ENCODE results near the gene MEIS2. TPM values are rescaled to one million over a fixed set of nuclear protein-coding genes. Genes with fewer than 3 reads are reported as not detected.

Gene MEIS2
- total RNA-seq, 2 experiments from 2014 or later: not detected

- H3K27me3 Mint-ChIP-seq (ENCODE audit: low read depth): peaks cover under 1% of the 10 kb centered on the region
- no peak for DNase-seq
- no peak overlapping the region for H3K27ac Mint-ChIP-seq
- H3K9me3 Mint-ChIP-seq: no peaks in the 10 kb centered on the region
- no peak overlapping the region for H3K4me3 Mint-ChIP-seq
- intact Hi-C loops (cut with micrococcal nuclease): no loop called here
- no peaks in the 10 kb centered on the region for H3K36me3 Mint-ChIP-seq (ENCODE audit: low read depth)
- CTCF ChIA-PET: no interaction called here
- H3K4me1 Mint-ChIP-seq (ENCODE audit: low read depth): no peaks in the 10 kb centered on the region
Measured at GRCh38 chr15:37038716-37039106, 61.6 kb downstream of the MEIS2 start.

- Mint-ChIP-seq H3K4me1 (ENCODE audit: low read depth) (no peaks in the 10 kb centered on the region), H3K36me3 (ENCODE audit: low read depth) (no peaks in the 10 kb centered on the region), H3K9me3 (no peaks in the 10 kb centered on the region), H3K27me3 (ENCODE audit: low read depth) (no peaks in the 10 kb centered on the region), H3K27ac (no peak overlapping the region), H3K4me3 (no peak overlapping the region)
- CTCF ChIA-PET: no interaction called here
- intact Hi-C loops (cut with micrococcal nuclease): no loop called here
- DNase-seq: no peak
Measured at GRCh38 chr15:37037850-37038715, 62.3 kb downstream of the MEIS2 start.

GRCh38 chr15:37037071-37037655 is 63.2 kb downstream of the MEIS2 start:
- H3K27me3 Mint-ChIP-seq (ENCODE audit: low read depth): no peaks in the 10 kb centered on the region
- no peak overlapping the region for H3K27ac Mint-ChIP-seq
- CTCF ChIA-PET: no interaction called here
- H3K36me3 Mint-ChIP-seq (ENCODE audit: low read depth): no peaks in the 10 kb centered on the region
- DNase-seq: no peak
- no peaks in the 10 kb centered on the region for H3K9me3 Mint-ChIP-seq
- H3K4me3 Mint-ChIP-seq: no peak overlapping the region
- H3K4me1 Mint-ChIP-seq (ENCODE audit: low read depth): no peaks in the 10 kb centered on the region
- intact Hi-C loops (cut with micrococcal nuclease): no loop called here

GRCh38 chr15:37034835-37035748 is 65.3 kb downstream of the MEIS2 start:
- no peak for DNase-seq
- CTCF ChIA-PET: interaction anchor here (0.5 to 0.6 kb wide), 2 partner anchors 32 to 149 kb away, joined by 4 to 6 read pairs; no protein-coding TSS in a partner anchor
- Mint-ChIP-seq H3K27ac (no peak overlapping the region), H3K27me3 (ENCODE audit: low read depth) (no peaks in the 10 kb centered on the region), H3K36me3 (ENCODE audit: low read depth) (no peaks in the 10 kb centered on the region), H3K9me3 (no peaks in the 10 kb centered on the region), H3K4me1 (ENCODE audit: low read depth) (no peaks in the 10 kb centered on the region), H3K4me3 (no peak overlapping the region)
- intact Hi-C loops (cut with micrococcal nuclease): no loop called here

- DNase-seq: no peak
- Mint-ChIP-seq H3K4me3 (no peak overlapping the region), H3K36me3 (ENCODE audit: low read depth) (no peaks in the 10 kb centered on the region), H3K4me1 (ENCODE audit: low read depth) (no peaks in the 10 kb centered on the region), H3K27ac (no peak overlapping the region), H3K9me3 (no peaks in the 10 kb centered on the region), H3K27me3 (ENCODE audit: low read depth) (peaks cover 2% of the 10 kb centered on the region)
- intact Hi-C loops (cut with micrococcal nuclease): no loop called here
- CTCF ChIA-PET: no interaction called here
Measured at GRCh38 chr15:37034392-37034791, 66.0 kb downstream of the MEIS2 start.

GRCh38 chr15:37032091-37032775 is 68.1 kb downstream of the MEIS2 start:
- no peak overlapping the region for H3K27ac Mint-ChIP-seq
- no peaks in the 10 kb centered on the region for H3K4me1 Mint-ChIP-seq (ENCODE audit: low read depth)
- no peak for DNase-seq
- CTCF ChIA-PET: no interaction called here
- H3K36me3 Mint-ChIP-seq (ENCODE audit: low read depth): no peaks in the 10 kb centered on the region
- no peak overlapping the region for H3K4me3 Mint-ChIP-seq
- H3K9me3 Mint-ChIP-seq: no peaks in the 10 kb centered on the region
- intact Hi-C loops (cut with micrococcal nuclease): no loop called here
- H3K27me3 Mint-ChIP-seq (ENCODE audit: low read depth): peaks cover 2% of the 10 kb centered on the region

GRCh38 chr15:37031198-37031597 is 69.2 kb downstream of the MEIS2 start:
- Mint-ChIP-seq H3K4me1 (ENCODE audit: low read depth) (no peaks in the 10 kb centered on the region), H3K27me3 (ENCODE audit: low read depth) (peaks cover 2% of the 10 kb centered on the region), H3K4me3 (no peak overlapping the region), H3K36me3 (ENCODE audit: low read depth) (no peaks in the 10 kb centered on the region), H3K9me3 (no peaks in the 10 kb centered on the region), H3K27ac (no peak overlapping the region)
- CTCF ChIA-PET: no interaction called here
- no peak for DNase-seq
- intact Hi-C loops (cut with micrococcal nuclease): no loop called here

- H3K27ac Mint-ChIP-seq: no peak overlapping the region
- H3K36me3 Mint-ChIP-seq (ENCODE audit: low read depth): no peaks in the 10 kb centered on the region
- no peak for DNase-seq
- CTCF ChIA-PET: no interaction called here
- no peaks in the 10 kb centered on the region for H3K9me3 Mint-ChIP-seq
- H3K4me3 Mint-ChIP-seq: no peak overlapping the region
- H3K4me1 Mint-ChIP-seq (ENCODE audit: low read depth): no peaks in the 10 kb centered on the region
- H3K27me3 Mint-ChIP-seq (ENCODE audit: low read depth): peaks cover 9% of the 10 kb centered on the region
- intact Hi-C loops (cut with micrococcal nuclease): no loop called here
Measured at GRCh38 chr15:37028625-37029296, 71.6 kb downstream of the MEIS2 start.

GRCh38 chr15:37020852-37021251 is 79.5 kb downstream of the MEIS2 start:
- intact Hi-C loops (cut with micrococcal nuclease): no loop called here
- Mint-ChIP-seq H3K4me3 (no peak overlapping the region), H3K27ac (no peak overlapping the region), H3K27me3 (ENCODE audit: low read depth) (peaks cover 9% of the 10 kb centered on the region), H3K4me1 (ENCODE audit: low read depth) (no peaks in the 10 kb centered on the region), H3K9me3 (peaks cover 5% of the 10 kb centered on the region), H3K36me3 (ENCODE audit: low read depth) (no peaks in the 10 kb centered on the region)
- no peak for DNase-seq
- CTCF ChIA-PET: no interaction called here

- no peaks in the 10 kb centered on the region for H3K36me3 Mint-ChIP-seq (ENCODE audit: low read depth)
- peaks cover 5% of the 10 kb centered on the region for H3K9me3 Mint-ChIP-seq
- peaks cover 9% of the 10 kb centered on the region for H3K27me3 Mint-ChIP-seq (ENCODE audit: low read depth)
- CTCF ChIA-PET: no interaction called here
- intact Hi-C loops (cut with micrococcal nuclease): no loop called here
- no peak overlapping the region for H3K27ac Mint-ChIP-seq
- DNase-seq: no peak
- H3K4me3 Mint-ChIP-seq: no peak overlapping the region
- no peaks in the 10 kb centered on the region for H3K4me1 Mint-ChIP-seq (ENCODE audit: low read depth)
Measured at GRCh38 chr15:37019479-37020433, 80.6 kb downstream of the MEIS2 start.

- H3K36me3 Mint-ChIP-seq (ENCODE audit: low read depth): no peaks in the 10 kb centered on the region
- H3K27me3 Mint-ChIP-seq (ENCODE audit: low read depth): peaks cover 3% of the 10 kb centered on the region
- DNase-seq: no peak
- no peaks in the 10 kb centered on the region for H3K4me1 Mint-ChIP-seq (ENCODE audit: low read depth)
- CTCF ChIA-PET: no interaction called here
- intact Hi-C loops (cut with micrococcal nuclease): no loop called here
- H3K9me3 Mint-ChIP-seq: peaks cover 5% of the 10 kb centered on the region
- H3K4me3 Mint-ChIP-seq: no peak overlapping the region
- no peak overlapping the region for H3K27ac Mint-ChIP-seq
Measured at GRCh38 chr15:37017031-37017625, 83.2 kb downstream of the MEIS2 start.

Measured in activated naive CD4-positive, alpha-beta T cell treated with anti-CD3 and anti-CD28 coated beads for 36 hours (primary cell).